Smooth muscle cell (in vitro differentiated cells): ENCODE data around the gene MRPS18C. TPM values are rescaled to one million over a fixed set of nuclear protein-coding genes. Genes with fewer than 3 reads are reported as not detected.
"Not testable (repeated sequence)": the region's sequence is repeated elsewhere in the genome, so short reads cannot be mapped to it uniquely, and the experiment has no call there.

Experiments used
- DNase-seq: peaks from one replicate; lab custom pipeline; 2025; ENCODE audit not compliant: unreplicated experiment; lab: John Stamatoyannopoulos, UW
- H2AFZ ChIP-seq: fragments of 200-600 bp; sonication (generic); 2 replicates; pipeline ENCODE4 v1.6.0; 2016; ENCODE audit warnings: antibody characterized with exemption, low read depth, mild to moderate bottlenecking
- H3F3A ChIP-seq: fragments of 200-600 bp; sonication (generic); 2 replicates; pipeline ENCODE4 v1.6.0; 2017; ENCODE audit warnings: antibody characterized with exemption, low read depth
- H3K27ac ChIP-seq: fragments of 200-600 bp; sonication (generic); 2 replicates; pipeline ENCODE4 v1.5.1; 2016; ENCODE audit warnings: low read depth, mild to moderate bottlenecking
- H3K27me3 ChIP-seq: fragments of 200-600 bp; sonication (generic); 2 replicates; pipeline ENCODE4 v1.6.1; 2016; ENCODE audit warnings: low read depth, mild to moderate bottlenecking
- H3K36me3 ChIP-seq: fragments of 200-600 bp; sonication (generic); 2 replicates; pipeline ENCODE4 v1.5.1; 2016; ENCODE audit warnings: low read depth
- H3K4me1 ChIP-seq: fragments of 200-600 bp; sonication (generic); 2 replicates; pipeline ENCODE4 v1.5.1; 2016; ENCODE audit warnings: low read depth
- H3K4me2 ChIP-seq: fragments of 200-600 bp; sonication (generic); 2 replicates; pipeline ENCODE4 v1.6.0; 2016; ENCODE audit warnings: mild to moderate bottlenecking
- H3K4me3 ChIP-seq: fragments of 200-600 bp; sonication (generic); 2 replicates; pipeline ENCODE4 v1.5.1; 2016; ENCODE audit warnings: mild to moderate bottlenecking
- H3K79me2 ChIP-seq: fragments of 200-600 bp; sonication (generic); 2 replicates; pipeline ENCODE4 v1.6.0; 2016; ENCODE audit warnings: low read depth, mild to moderate bottlenecking
- H3K9ac ChIP-seq: fragments of 200-600 bp; sonication (generic); 2 replicates; pipeline ENCODE4 v1.6.0; 2016; ENCODE audit warnings: low read depth
- H3K9me3 ChIP-seq: fragments of 200-600 bp; sonication (generic); replicated peaks from 2 replicates; pipeline ENCODE4 v1.5.1; 2016; ENCODE audit warnings: low read depth
- H4K20me1 ChIP-seq: fragments of 200-600 bp; sonication (generic); 2 replicates; pipeline ENCODE4 v1.6.0; 2016; ENCODE audit warnings: low read depth
- WGBS: methylation state at CpG from one replicate; pipeline ENCODE4 v1.1.7; 2016; ENCODE audit warnings: low lambda C conversion rate; 5-methylcytosine and 5-hydroxymethylcytosine counted together
- polyA plus RNA-seq: library from polyadenylated mRNA; unstranded; fragments of >200 nt; fragmentation: Nextera tagmentation; extraction: Ambion mirVana; gene quantifications from 2 replicates; pipeline ENCODE4 v1.2.1, GENCODE V29; 2016
- total RNA-seq: library from RNA; depleted of rRNA; stranded (reverse); fragments of >200 nt; gene quantifications from 2 replicates; pipeline ENCODE4 v1.2.3, GENCODE V29; 2014
- TF ChIP-seq, protein P1 (sequence below): fragments of 200-600 bp; sonication (generic); IDR thresholded peaks from 2 replicates; pipeline ENCODE4 v1.5.1; 2017; ENCODE audit warnings: borderline replicate concordance, mild to moderate bottlenecking, antibody characterized with exemption; ENCODE audit not compliant: insufficient read depth, poor library complexity, severe bottlenecking

MRPS18C gene
- total and polyA plus RNA-seq, 2 experiments from 2014 or later, result 24.2 to 121 TPM

DNA sequence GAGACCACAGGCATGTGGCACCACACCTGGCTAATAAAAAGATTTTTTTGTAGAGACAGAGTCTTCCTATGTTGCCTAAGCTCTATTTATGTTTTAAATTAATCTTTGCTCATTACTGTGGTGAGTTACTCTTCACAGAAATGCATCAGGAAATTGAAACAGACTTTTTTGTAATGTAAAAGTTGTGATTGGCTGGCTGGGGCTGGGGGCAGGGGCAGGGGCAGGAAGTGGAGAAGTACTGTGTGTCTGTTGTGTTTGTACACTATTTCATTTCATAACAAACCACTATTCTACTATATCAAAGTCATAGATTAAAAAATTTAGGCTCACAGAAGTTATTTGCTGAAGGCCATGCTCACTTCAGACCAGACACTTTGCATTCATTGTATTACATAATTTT lies 48.1 kb downstream of the MRPS18C start:
- Histone ChIP-seq H3K4me3 (no peak overlapping the region), H3K36me3 (no peaks in the 10 kb centered on the region), H3F3A (no peaks in the 10 kb centered on the region), H4K20me1 (no peaks in the 10 kb centered on the region), H3K27me3 (no peaks in the 10 kb centered on the region), H3K4me1 (no peaks in the 10 kb centered on the region), H2AFZ (no peak overlapping the region), H3K27ac (no peak overlapping the region), H3K4me2 (no peak overlapping the region), H3K9ac (no peak overlapping the region), H3K9me3 (no peaks in the 10 kb centered on the region), H3K79me2 (no peaks in the 10 kb centered on the region)
- TF ChIP-seq, protein P1, sequence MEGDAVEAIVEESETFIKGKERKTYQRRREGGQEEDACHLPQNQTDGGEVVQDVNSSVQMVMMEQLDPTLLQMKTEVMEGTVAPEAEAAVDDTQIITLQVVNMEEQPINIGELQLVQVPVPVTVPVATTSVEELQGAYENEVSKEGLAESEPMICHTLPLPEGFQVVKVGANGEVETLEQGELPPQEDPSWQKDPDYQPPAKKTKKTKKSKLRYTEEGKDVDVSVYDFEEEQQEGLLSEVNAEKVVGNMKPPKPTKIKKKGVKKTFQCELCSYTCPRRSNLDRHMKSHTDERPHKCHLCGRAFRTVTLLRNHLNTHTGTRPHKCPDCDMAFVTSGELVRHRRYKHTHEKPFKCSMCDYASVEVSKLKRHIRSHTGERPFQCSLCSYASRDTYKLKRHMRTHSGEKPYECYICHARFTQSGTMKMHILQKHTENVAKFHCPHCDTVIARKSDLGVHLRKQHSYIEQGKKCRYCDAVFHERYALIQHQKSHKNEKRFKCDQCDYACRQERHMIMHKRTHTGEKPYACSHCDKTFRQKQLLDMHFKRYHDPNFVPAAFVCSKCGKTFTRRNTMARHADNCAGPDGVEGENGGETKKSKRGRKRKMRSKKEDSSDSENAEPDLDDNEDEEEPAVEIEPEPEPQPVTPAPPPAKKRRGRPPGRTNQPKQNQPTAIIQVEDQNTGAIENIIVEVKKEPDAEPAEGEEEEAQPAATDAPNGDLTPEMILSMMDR, result no peak
- no peak for DNase-seq

DNA sequence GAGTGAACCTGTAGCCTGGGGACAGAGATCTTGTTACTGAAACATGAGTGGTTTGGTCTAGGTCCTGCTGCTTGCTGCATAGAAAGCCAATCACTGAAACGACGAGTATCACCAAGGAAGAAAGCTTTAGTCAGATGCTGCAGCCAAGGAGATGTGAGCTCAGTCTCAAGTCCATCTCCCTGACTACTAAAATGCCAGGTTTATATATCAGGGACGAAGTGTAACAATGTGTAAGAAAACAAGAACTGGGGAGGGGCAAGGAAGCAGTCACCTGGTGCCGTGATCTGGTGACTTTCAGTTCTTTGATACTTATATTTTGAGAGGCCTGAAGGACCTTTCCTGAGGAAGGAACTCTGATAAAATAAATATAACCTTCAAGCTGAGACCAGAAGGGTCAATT lies 48.6 kb downstream of the MRPS18C start:
- H3K9me3 ChIP-seq, result no peaks in the 10 kb centered on the region
- H3K4me2 ChIP-seq, result no peak overlapping the region
- H3K36me3 ChIP-seq, result no peaks in the 10 kb centered on the region
- no peak overlapping the region for H3K27ac ChIP-seq
- no peak overlapping the region for H3K9ac ChIP-seq
- H3K4me3 ChIP-seq, result no peak overlapping the region
- WGBS, result 69% methylated on average over 4 of the region's 4 CpGs
- no peaks in the 10 kb centered on the region for H3K79me2 ChIP-seq
- H3K4me1 ChIP-seq, result no peaks in the 10 kb centered on the region
- H2AFZ ChIP-seq, result no peak overlapping the region
- no peak for DNase-seq
- H3K27me3 ChIP-seq, result no peaks in the 10 kb centered on the region
- TF ChIP-seq, protein P1, result no peak
- H3F3A ChIP-seq, result no peaks in the 10 kb centered on the region
- H4K20me1 ChIP-seq, result no peaks in the 10 kb centered on the region

DNA sequence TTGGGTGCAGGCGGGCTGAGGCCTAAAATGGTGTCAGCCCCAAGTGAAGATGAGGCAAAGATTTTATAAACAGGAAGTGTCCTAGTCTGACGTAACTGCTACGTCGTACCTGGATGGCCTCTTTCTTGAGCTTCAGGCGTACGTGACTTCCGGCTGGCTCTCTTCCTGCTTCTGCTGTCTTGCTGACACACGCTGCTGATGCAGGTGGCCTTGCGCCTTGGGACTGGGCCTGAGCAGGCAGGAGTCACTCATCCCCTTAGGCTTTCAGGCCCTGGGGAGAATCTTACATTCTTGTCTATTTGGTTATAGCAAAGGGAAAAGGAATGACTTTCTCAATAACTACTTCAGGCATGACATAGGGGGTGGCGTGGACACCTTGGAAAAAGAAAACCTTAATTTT lies 49.1 kb downstream of the MRPS18C start:
- TF ChIP-seq, protein P1, result no peak
- H3K4me1 ChIP-seq, result no peaks in the 10 kb centered on the region
- H3K27ac ChIP-seq, result no peak overlapping the region
- H3K4me3 ChIP-seq, result no peak overlapping the region
- DNase-seq, result no peak
- no peaks in the 10 kb centered on the region for H3K27me3 ChIP-seq
- H3K9ac ChIP-seq, result no peak overlapping the region
- H3K79me2 ChIP-seq, result no peaks in the 10 kb centered on the region
- H4K20me1 ChIP-seq, result no peaks in the 10 kb centered on the region
- no peak overlapping the region for H3K4me2 ChIP-seq
- no peaks in the 10 kb centered on the region for H3K9me3 ChIP-seq
- 94% methylated on average over 10 of the region's 10 CpGs for WGBS
- no peaks in the 10 kb centered on the region for H3F3A ChIP-seq
- no peaks in the 10 kb centered on the region for H3K36me3 ChIP-seq
- no peak overlapping the region for H2AFZ ChIP-seq

DNA sequence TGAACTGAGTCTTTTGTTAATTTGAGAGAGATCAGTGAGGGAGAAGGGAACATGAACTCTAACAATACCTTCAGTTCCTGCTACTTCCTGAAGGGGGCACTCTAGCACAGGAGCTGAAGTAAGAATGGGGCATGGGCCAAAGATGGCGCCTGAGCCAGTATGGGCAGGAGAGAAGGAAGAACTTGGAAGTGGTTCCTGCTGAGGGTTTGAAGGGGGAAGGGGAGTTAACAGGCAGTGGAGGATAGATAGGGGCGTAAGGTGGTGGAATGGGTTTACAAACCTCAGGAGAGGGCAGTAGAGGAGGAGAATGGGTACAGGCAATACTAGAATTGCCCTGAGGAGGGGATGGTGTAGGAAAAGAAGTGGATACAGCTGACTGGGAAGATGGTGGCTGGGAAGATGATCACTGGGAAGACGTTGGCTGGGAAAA lies 53.3 kb downstream of the MRPS18C start:
- H3K9me3 ChIP-seq, H3K36me3 ChIP-seq, H3K4me3 ChIP-seq, H3K4me1 ChIP-seq, DNase-seq, H3K27ac ChIP-seq, H3K79me2 ChIP-seq, H3K4me2 ChIP-seq, H4K20me1 ChIP-seq, H3K9ac ChIP-seq, H3K27me3 ChIP-seq, H3F3A ChIP-seq, H2AFZ ChIP-seq: not testable (repeated sequence)
- TF ChIP-seq, protein P1, result peak; percentile 47
- 74% methylated on average over 3 of the region's 3 CpGs for WGBS
